HG02884 (cell line): ENCODE data around the gene UNC5CL.

Experiments used
- ATAC-seq: cut with Tn5 transposase; IDR thresholded peaks from one replicate; pipeline ENCODE4 v1.9.1; 2021; ENCODE audit warnings: mild to moderate bottlenecking, moderate library complexity; ENCODE audit not compliant: unreplicated experiment

Gene UNC5CL

GRCh38 chr6:41063884-41064285 lies 24.9 kb upstream of the UNC5CL start:
- no peak for ATAC-seq

DNA sequence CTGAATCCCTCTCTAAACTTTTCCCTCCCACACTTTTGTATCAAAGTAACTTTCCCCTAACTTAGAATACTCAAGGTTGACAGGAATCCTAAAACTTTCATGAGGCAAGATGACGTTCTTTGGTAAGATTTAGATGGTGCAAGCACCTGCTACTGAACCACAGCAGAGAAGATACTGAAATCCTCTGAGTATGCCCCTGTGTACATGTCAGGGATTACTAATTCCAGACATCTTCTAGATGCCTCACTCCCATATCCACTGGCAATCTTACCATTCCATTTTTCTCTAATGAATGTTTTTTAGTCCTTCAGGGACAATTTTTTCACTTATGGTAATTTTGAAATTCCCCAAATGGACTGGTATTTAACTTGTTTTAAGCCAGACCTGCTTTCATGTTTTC lies 23.0 kb upstream of the UNC5CL start:
- ATAC-seq: no peak

GRCh38 chr6:41061196-41061726 lies 22.2 kb upstream of the UNC5CL start:
- no peak for ATAC-seq

- no peak for ATAC-seq
Measured at GRCh38 chr6:41059556-41059955, 20.5 kb upstream of the UNC5CL start.

DNA sequence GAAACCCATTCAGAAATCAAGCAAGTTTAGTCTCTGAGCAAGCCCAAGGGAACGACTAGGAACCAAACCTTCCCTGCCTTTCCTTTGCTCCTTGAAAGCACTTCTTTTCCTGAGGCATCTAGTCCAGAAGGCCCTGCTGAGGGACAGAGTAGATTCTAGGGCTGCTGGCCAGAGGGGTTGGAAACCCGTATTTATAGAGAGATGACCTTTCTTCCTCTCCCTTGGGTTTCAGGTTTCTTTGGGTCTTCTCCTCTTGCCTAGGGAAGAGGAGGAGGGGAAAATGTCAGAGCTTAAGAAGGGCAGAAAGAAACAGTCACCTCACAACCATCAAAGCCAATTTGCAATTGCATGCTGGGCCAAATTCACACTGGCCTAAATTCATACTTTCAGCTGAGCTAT lies 19.8 kb upstream of the UNC5CL start:
- ATAC-seq: no peak

GRCh38 chr6:41056768-41057490 lies 17.9 kb upstream of the UNC5CL start:
- ATAC-seq: no peak

DNA sequence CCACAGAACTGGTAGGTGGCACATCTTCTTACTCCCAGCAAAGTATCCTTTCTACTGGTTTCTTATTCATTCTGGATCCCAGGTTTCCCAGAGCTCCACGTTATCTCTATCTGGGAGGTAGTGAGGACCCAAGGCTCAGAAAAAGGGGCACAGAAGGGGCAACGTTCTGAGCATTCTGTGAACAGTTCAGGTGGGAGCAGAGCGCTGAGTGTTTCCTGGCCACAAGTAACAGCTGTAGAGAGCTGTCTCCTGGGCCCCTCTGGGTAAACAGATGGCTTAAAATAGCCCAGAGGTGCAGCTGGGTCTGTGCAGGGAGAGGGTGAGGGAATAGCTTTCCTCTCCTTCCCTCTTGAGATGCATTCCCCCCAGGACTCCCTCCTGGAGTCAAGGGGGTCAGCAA lies 16.1 kb upstream of the UNC5CL start:
- no peak for ATAC-seq

GRCh38 chr6:41054511-41054910 lies 15.5 kb upstream of the UNC5CL start:
- no peak for ATAC-seq

GRCh38 chr6:41053041-41053440 lies 14.0 kb upstream of the UNC5CL start, which contains the start of gene APOBEC2:
Gene APOBEC2, plus strand, starts transcription at chr6:41053202. Its CDS starts 146 bp downstream, at chr6:41053348.
- ATAC-seq: no peak

GRCh38 chr6:41051873-41052272 lies 12.9 kb upstream of the UNC5CL start:
- no peak for ATAC-seq

- ATAC-seq: no peak
Measured at GRCh38 chr6:41050536-41050935, 11.5 kb upstream of the UNC5CL start.

- no peak for ATAC-seq
Measured at GRCh38 chr6:41049955-41050354, 10.9 kb upstream of the UNC5CL start.

GRCh38 chr6:41049521-41049920 lies 10.5 kb upstream of the UNC5CL start:
- no peak for ATAC-seq

DNA sequence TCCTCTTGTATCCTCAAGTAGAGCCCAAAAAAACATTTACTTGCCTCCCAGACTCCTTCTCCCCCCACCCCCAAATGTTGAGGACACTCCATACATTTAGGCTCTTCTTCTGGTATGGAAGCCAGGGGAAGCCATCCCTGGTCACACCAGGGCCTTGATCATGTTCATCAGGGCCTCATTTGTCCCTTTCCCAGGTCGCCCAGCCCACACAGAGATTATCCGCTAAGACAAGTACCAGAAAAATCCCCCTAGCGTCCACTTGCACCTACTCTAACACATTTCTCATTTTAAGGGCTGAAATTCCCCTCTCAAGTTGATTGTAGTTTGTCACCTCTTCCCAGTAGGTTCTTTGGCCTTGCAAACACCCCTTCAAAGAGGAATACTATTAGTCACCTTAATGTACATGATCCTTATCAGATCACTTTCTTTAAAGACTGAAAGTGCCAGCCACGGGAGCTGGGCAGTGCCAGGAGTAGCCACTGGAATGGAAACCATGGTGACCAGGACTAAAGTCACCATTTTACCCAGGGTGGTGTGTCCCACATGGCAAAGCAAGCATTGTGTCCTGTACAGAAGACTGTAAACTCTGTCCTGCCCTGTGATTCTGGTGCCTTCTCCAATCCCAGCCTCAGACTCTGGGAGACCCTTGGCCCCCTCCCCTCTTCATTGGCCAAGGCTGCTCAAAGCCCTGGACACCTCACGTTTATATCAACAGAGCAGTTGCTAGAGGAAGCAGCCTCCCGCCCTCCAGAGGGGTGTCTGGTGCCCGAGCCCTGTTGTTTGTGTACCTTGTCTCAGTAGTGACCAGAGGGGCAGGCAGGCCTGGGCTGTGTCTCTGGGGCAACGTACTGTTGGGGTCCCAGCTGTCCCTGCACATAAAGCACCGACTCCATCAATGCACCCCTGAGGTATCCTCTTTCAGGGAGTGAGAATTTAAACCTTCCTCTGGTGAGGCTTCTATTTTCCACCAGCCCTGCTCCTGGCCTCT lies 9.0 kb upstream of the UNC5CL start:
- no peak for ATAC-seq

DNA sequence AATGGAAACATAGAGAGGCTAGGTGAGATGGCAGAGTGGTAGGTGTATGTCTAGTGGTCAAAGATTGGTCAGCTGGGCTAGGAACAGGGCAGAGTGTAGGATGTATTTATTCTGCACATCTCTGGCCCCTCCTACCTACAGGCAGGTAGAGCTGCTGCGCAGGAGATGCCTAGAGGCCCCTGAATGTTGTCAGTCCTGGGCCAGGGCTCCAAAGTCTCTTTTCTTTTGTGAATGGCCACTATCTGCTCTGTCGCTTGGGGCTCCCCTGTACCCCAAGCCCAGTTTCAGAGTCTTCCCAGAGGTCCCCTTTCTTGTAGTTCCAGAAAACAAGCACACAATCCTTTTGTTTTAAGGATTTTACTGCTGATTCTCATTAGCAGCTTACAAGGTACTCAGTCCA lies 8.3 kb upstream of the UNC5CL start:
- ATAC-seq: no peak

DNA sequence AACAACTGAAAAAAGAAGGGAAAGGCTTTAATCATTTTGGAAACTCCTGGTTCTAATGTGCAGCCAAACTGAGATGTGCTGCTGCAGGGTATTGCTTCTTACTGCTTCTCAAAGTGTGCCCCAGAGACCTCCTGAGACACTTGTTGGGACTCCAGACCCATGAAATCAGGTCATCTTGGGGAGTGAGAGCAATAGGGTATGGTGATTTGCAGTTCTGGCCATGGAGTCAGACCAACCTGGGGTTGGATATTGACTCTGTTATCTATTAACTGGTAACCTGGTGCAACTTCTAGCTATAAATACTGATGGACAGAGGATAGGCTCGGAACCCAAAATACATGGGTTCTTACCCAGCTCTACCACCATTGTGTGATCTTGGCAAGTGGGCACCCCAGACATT lies 7.1 kb upstream of the UNC5CL start:
- no peak for ATAC-seq

DNA sequence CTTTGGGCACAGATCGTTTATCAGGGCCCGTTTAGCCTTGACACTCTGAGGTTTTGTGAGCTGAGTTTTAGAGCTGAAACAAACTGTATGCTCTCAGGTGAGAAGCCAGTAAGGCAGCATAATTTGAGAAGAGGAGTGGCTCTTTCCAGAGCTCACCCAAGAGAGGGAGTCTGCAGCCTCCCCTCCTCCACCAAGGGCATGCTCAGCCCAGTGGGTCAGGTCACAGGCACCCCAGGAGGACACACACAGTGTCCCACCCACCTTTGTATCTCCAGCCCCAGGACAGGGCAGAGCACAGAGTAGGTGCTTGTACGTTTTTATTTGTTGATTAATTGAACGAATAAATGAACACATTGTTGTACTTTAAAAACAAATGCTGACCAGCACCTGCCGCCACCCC lies 6.6 kb upstream of the UNC5CL start:
- ATAC-seq: no peak

DNA sequence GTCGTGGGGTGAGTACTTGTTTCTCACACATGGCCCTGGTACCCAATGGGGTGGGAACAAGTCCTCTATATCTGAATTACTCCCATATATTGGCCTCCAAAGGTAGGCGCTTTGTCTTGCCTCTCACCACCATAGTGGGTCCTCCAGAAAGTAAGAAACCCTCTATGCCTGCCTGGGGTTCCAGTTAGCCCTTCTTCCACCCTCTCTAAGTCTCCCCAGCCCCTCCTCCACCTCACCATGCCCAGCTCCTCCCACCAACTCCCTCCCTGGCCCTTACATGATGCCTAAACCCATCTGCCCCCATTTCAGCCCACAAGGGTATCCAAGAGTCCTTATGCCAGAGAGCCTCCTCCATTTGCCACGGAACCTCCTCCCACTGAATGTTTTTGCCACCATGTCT lies 4.1 kb upstream of the UNC5CL start:
- no peak for ATAC-seq

DNA sequence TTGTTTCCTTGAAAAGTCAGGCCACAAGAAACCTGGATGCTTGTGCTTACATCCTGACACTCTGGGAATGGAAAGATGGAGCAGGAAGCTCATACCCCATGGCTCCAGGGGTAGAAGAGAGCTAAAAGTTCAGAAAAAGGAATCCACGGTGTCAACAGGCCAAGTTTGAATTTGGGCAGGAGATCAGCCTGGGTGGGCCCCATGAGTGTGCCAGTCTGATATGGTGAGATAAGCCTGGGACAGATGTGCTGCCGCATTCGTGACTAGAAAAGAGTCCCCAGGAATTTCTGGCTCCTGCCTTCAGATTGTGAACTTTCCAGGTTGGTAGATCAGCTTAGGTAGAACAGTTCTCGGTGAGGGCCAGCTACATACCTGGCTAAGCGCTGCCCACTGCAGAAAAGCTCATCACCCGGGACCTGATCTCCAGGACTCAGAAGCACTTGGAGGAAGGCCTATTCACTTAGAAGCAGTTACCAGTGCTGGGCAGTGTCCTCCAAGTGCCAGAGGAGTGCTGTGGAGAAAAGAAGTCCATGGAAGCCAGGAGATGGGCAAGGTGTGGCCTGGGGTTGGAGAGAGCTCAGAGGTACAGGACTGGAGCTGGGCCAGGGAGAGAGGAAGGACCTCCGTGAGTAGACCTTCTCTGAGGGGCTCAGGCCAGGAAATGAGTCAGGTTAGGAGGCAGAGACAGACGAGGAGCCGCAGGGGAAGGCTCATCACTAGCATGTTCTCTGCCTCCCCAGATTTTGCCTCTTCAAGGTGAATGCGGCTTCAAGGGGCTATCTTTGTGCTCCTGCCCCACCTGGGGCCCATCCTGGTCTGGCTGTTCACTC lies 3.4 kb upstream of the UNC5CL start, which contains the start of gene TSPO2:
TSS of gene TSPO2 (plus strand) at position 242 of the 830 bp plus-strand sequence. CDS start at position 761, 519 bp downstream.
- ATAC-seq: no peak

- no peak for ATAC-seq
Measured at GRCh38 chr6:41040940-41041536, 2.0 kb upstream of the UNC5CL start.
